Uterus (tissue), 4 donors: ENCODE data around the gene CEBPB. TPM values are rescaled to one million over a fixed set of nuclear protein-coding genes. Genes with fewer than 3 reads are reported as not detected.
A peak's percentile ranks its signal among the peaks of the same experiment; 100 is the strongest.

Experiments
- DNase-seq, 2 donors: peaks; one replicate each; pipeline ENCODE4 v3.0.0-alpha.2; 2019 to 2020
- H3K27ac ChIP-seq, 2 donors: fragments of 200-600 bp; sonication (generic); 1 replicate in 1 of 2; 2 replicates in 1 of 2; pipeline ENCODE4 v1.5.1; 2016 to 2018
- H3K27me3 ChIP-seq, 2 donors: fragments of 200-600 bp; sonication (generic); one replicate each; pipeline ENCODE4 v1.5.1; 2018 to 2019; ENCODE audit warnings: control low read depth in 1 of 2
- H3K36me3 ChIP-seq, 2 donors: fragments of 200-600 bp; sonication (generic); one replicate each; pipeline ENCODE4 v1.5.1; 2019; ENCODE audit warnings: control low read depth in 1 of 2
- H3K4me1 ChIP-seq, 2 donors: fragments of 200-600 bp; sonication (generic); one replicate each; pipeline ENCODE4 v1.5.1; 2018 to 2019; ENCODE audit warnings: control low read depth in 1 of 2
- H3K4me3 ChIP-seq, 2 donors: fragments of 200-600 bp; sonication (generic); 1 replicate in 1 of 2; 2 replicates in 1 of 2; pipeline ENCODE4 v1.5.1; 2018 to 2019; ENCODE audit warnings: mild to moderate bottlenecking in 1 of 2
- H3K9me3 ChIP-seq, 2 donors: fragments of 200-600 bp; sonication (generic); one replicate each; pipeline ENCODE4 v1.5.1; 2019; ENCODE audit warnings: control low read depth in 1 of 2
- CTCF ChIP-seq, 4 experiments: fragments of 200-600 bp in 2 of 4; fragments of 450-650 bp in 2 of 4; sonication (generic) in 2 of 4; IDR thresholded peaks; one replicate each; pipeline ENCODE4 v1.5.1; 2016 to 2019; ENCODE audit warnings: antibody characterized with exemption in 4 of 4, mild to moderate bottlenecking in 2 of 4, moderate library complexity in 1 of 4
- POLR2A ChIP-seq, 2 donors: fragments of 450-650 bp; IDR thresholded peaks; one replicate each; pipeline ENCODE4 v1.6.1; 2016; ENCODE audit warnings: antibody characterized with exemption in 2 of 2, mild to moderate bottlenecking in 1 of 2, moderate library complexity in 1 of 2
- intact Hi-C: fragments of 100-400 bp; cut with DNase I; formaldehyde crosslinking; loops from one replicate; pipeline ENCODE4 v1.15.1; 2023; ENCODE audit warnings: low total_unique reads
- total RNA-seq, 4 donors: library from RNA; depleted of rRNA in 3 of 4; stranded (reverse); fragments of >200 nt in 3 of 4; gene quantifications; one replicate each; pipeline versions ENCODE4 v1.1.0 to v1.2.4, GENCODE V29; 2014 to 2023
- donor health status: DM: yes; HTN: yes; CAD: no.

The CEBPB gene
- total RNA-seq, 4 donors from 2014 or later = 15.6 to 100 (median 59.9) TPM

- Histone ChIP-seq H3K36me3 (no peaks in the 10 kb centered on the region), H3K27me3 (no peaks in the 10 kb centered on the region), H3K27ac (peak overlapping the region; percentile 100), H3K4me1 (peaks cover 0 to 4% of the 10 kb centered on the region in 2 donors), H3K9me3 (no peaks in the 10 kb centered on the region), H3K4me3 (peak overlapping the region; percentile 56 to 97)
- peak in 1 of 2 donors; percentile 51 for DNase-seq
- intact Hi-C loops = loop anchor here (10.0 kb wide), 1 partner anchor 93 kb away; no protein-coding TSS in a partner anchor
- TF ChIP-seq CTCF (IDR thresholded peaks at IDR 0.05) (peak in 1 of 4 experiments; percentile 65), POLR2A (IDR thresholded peaks at IDR 0.05) (peak in 1 of 2 donors; percentile 54)
Observed at GRCh38 chr20:50191544-50192363, 1.1 kb downstream of the CEBPB start.

GRCh38 chr20:50192364-50193198 lies 2.0 kb downstream of the CEBPB start:
- peaks cover 0 to 4% of the 10 kb centered on the region in 2 donors for H3K4me1 ChIP-seq
- intact Hi-C loops = loop anchor here (10.0 kb wide), 1 partner anchor 92 kb away; no protein-coding TSS in a partner anchor
- DNase-seq = peak; percentile 88 to 92
- H3K4me3 ChIP-seq = peak overlapping the region; percentile 56 to 97
- H3K27ac ChIP-seq = peak overlapping the region; percentile 100
- TF ChIP-seq POLR2A (IDR thresholded peaks at IDR 0.05) (peak; percentile 21 to 48), CTCF (IDR thresholded peaks at IDR 0.05) (no peak)
- no peaks in the 10 kb centered on the region for H3K9me3 ChIP-seq
- no peaks in the 10 kb centered on the region for H3K27me3 ChIP-seq
- H3K36me3 ChIP-seq = no peaks in the 10 kb centered on the region

- Histone ChIP-seq H3K9me3 (no peaks in the 10 kb centered on the region), H3K27me3 (no peaks in the 10 kb centered on the region), H3K36me3 (no peaks in the 10 kb centered on the region), H3K27ac (peak overlapping the region; percentile 100), H3K4me1 (peaks cover 0 to 4% of the 10 kb centered on the region in 2 donors), H3K4me3 (peak overlapping the region; percentile 56 to 97)
- DNase-seq = no peak
- intact Hi-C loops = loop anchor here (10.0 kb wide), 1 partner anchor 91 kb away; no protein-coding TSS in a partner anchor
- no peak for TF ChIP-seq CTCF (IDR thresholded peaks at IDR 0.05)
- TF ChIP-seq POLR2A (IDR thresholded peaks at IDR 0.05) = no peak
Observed at GRCh38 chr20:50193199-50193835, 2.7 kb downstream of the CEBPB start.

GRCh38 chr20:50193836-50194421 lies 3.3 kb downstream of the CEBPB start:
- Histone ChIP-seq H3K4me1 (peaks cover 0 to 4% of the 10 kb centered on the region in 2 donors), H3K9me3 (no peaks in the 10 kb centered on the region), H3K27me3 (no peaks in the 10 kb centered on the region), H3K27ac (peak overlapping the region; percentile 100), H3K36me3 (no peaks in the 10 kb centered on the region), H3K4me3 (peak overlapping the region; percentile 56 to 97)
- TF ChIP-seq POLR2A (IDR thresholded peaks at IDR 0.05) (no peak), CTCF (IDR thresholded peaks at IDR 0.05) (no peak)
- intact Hi-C loops = loop anchor here (10.0 kb wide), 1 partner anchor 91 kb away; no protein-coding TSS in a partner anchor
- DNase-seq = no peak
